ENCODE data around the gene LARGE1. TPM values are rescaled to one million over a fixed set of nuclear protein-coding genes. Genes with fewer than 3 reads are reported as not detected.

The LARGE1 gene
- total and polyA plus RNA-seq, 9 of the 15 experiments (the other 6 are each of a cell fraction or from before 2014, with no cell fraction given) = 0.01 to 0.66 (median 0.14) TPM; not detected in 2

DNA sequence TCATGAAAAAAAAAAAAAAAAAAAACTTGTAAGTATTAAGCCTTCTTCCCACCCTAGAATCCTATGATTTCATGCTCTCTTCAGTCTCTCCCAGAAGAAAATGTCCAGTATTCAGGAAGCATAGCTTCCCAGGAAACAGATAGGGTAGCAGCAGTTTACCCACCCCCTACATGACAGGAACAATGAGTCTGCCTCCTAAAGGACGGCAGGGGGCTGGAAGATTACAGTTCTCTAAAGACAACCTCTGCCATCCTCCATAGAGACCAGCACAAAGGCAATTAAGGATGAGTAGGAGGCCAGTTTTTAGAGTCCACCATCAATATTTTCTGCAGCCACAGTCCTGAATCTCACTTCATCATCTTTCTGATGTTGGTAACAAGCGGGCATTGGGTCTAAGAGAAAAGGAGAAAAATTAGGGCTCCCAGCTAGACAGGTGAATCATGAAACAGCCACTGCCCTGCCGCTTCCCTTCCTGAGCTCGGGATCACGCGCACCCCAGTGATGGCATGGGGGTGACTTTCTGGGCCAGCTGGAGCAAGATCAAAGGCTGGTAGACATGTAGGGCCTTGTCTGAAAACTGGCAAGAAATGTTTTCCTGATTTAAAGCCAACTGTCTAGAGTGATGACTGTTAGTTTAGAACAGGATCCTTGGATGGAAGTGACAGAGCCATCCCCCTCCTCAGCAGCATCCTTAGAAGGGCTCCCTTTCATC, 322.8 kb downstream of the LARGE1 start:
- no peak overlapping the region for H3K9ac ChIP-seq (ENCODE audit: insufficient read depth in 1 of 2, low read depth in 2 of 2, low read length in 2 of 2)
- H4K20me1 ChIP-seq (replicated peaks; ENCODE audit: control insufficient read depth, insufficient read depth, low read length) = no peaks in the 10 kb centered on the region
- no peak for FAIRE-seq
- H3K4me2 ChIP-seq (ENCODE audit: insufficient read depth, low read length) = no peak overlapping the region
- H3K79me2 ChIP-seq (ENCODE audit: control insufficient read depth, insufficient read depth, low read length) = no peaks in the 10 kb centered on the region
- no peaks in the 10 kb centered on the region for H3K27me3 ChIP-seq (ENCODE audit: control insufficient read depth in 2 of 2, insufficient read depth in 2 of 2, low read length in 2 of 2)
- in situ Hi-C loops (cut with MboI) (no loop called here), intact Hi-C loops (cut with micrococcal nuclease) (no loop called here)
- H3K4me3 ChIP-seq = no peak overlapping the region
- no peak for DNase-seq (ENCODE audit: extremely low read depth in 1 of 4, low spot score in 3 of 4)
- no peak overlapping the region for H3K27ac ChIP-seq (ENCODE audit: extremely low read depth, low read depth, low read length)
- WGBS (ENCODE audit: insufficient coverage, low coverage, missing lambda C conversion rate) = 0% methylated on average over 6 of the region's 6 CpGs
- no peak for ATAC-seq
- H2AFZ ChIP-seq (ENCODE audit: low read depth, low read length) = no peak overlapping the region
- H3K9me3 ChIP-seq (replicated peaks; ENCODE audit: control insufficient read depth, insufficient read depth, low read depth, low read length) = no peaks in the 10 kb centered on the region
- no peak for TF ChIP-seq RUNX1 (IDR thresholded peaks at IDR 0.05; ENCODE audit: low read depth)
- no peak for TF ChIP-seq ILK (tag; IDR thresholded peaks at IDR 0.05; ENCODE audit: borderline replicate concordance, low read depth)
- TF ChIP-seq ZNF3 (CRISPR knock-in tag; IDR thresholded peaks at IDR 0.05) = no peak
- no peak for TF ChIP-seq SNIP1 (IDR thresholded peaks at IDR 0.05; ENCODE audit: low read depth)
- TF ChIP-seq PURB (CRISPR knock-in tag; IDR thresholded peaks at IDR 0.05; ENCODE audit: low read depth) = no peak
- no peak for TF ChIP-seq CHD2 (IDR thresholded peaks at IDR 0.05; ENCODE audit: low read depth, low read length)
- TF ChIP-seq E2F8 (IDR thresholded peaks at IDR 0.05; ENCODE audit: low read depth, partially characterized antibody) = no peak
- TF ChIP-seq NFXL1 (CRISPR knock-in tag; IDR thresholded peaks at IDR 0.05) = no peak
- no peak for TF ChIP-seq HSF4 (CRISPR knock-in tag; IDR thresholded peaks at IDR 0.05; ENCODE audit: borderline replicate concordance)
- TF ChIP-seq GTF2E2 (tag; IDR thresholded peaks at IDR 0.05) = no peak
- no peak for TF ChIP-seq ZNF707 (CRISPR knock-in tag; conservative IDR thresholded peaks at IDR 0.05)
- TF ChIP-seq ZNF778 (CRISPR knock-in tag; IDR thresholded peaks at IDR 0.05) = no peak
- no peak for TF ChIP-seq GMEB1 (CRISPR knock-in tag; IDR thresholded peaks at IDR 0.05)
- TF ChIP-seq USF1 (CRISPR knock-in tag; IDR thresholded peaks at IDR 0.05) = no peak
- POLR2A ChIA-PET = interaction anchor here (0.6 kb wide), 1 partner anchor 404 kb away, joined by 3 read pairs; no protein-coding TSS in a partner anchor
- BruUV-seq (replicated peaks) = no TSS peak
- no peaks in the 10 kb centered on the region for H3K9me1 ChIP-seq (ENCODE audit: control insufficient read depth, insufficient read depth, low read length)
- H3K4me1 ChIP-seq (replicated peaks in 1 of 2; ENCODE audit: control insufficient read depth in 2 of 2, insufficient read depth in 2 of 2, low read length in 2 of 2) = no peaks in the 10 kb centered on the region
- no peaks in the 10 kb centered on the region for H3K36me3 ChIP-seq (ENCODE audit: control insufficient read depth, insufficient read depth, low read length)
- CTCF ChIA-PET (ENCODE audit: low intra/inter-chr PET ratio) = no interaction called here

All from K562 (cell line).